Transverse colon (tissue), 4 donors: ENCODE results near the gene KCTD1. TPM values are rescaled to one million over a fixed set of nuclear protein-coding genes. Genes with fewer than 3 reads are reported as not detected.

ENCODE experiments used
- DNase-seq: peaks from one replicate; pipeline ENCODE4 v3.0.0-alpha.2; 2019
- H3K27ac ChIP-seq, 4 donors: fragments of 200-600 bp; sonication (generic); 2 replicates each; pipeline ENCODE4 v1.5.1; 2016 to 2018; ENCODE audit warnings: inconsistent platforms in 4 of 4
- H3K27me3 ChIP-seq: fragments of 200-600 bp; sonication (generic); 2 replicates; pipeline ENCODE4 v1.5.1; 2017; ENCODE audit warnings: inconsistent platforms
- H3K36me3 ChIP-seq, 4 donors: fragments of 200-600 bp; sonication (generic); 2 replicates each; pipeline ENCODE4 v1.5.1; 2017 to 2019; ENCODE audit warnings: inconsistent platforms in 4 of 4
- H3K4me1 ChIP-seq, 4 donors: fragments of 200-600 bp; sonication (generic); 2 replicates each; pipeline ENCODE4 v1.5.1; 2017 to 2020; ENCODE audit warnings: inconsistent platforms in 4 of 4
- H3K4me3 ChIP-seq, 4 donors: fragments of 200-600 bp; sonication (generic); 1 replicate in 1 of 4; 2 replicates in 3 of 4; pipeline versions ENCODE4 v1.5.1 to v1.6.1; 2017 to 2019; ENCODE audit warnings: inconsistent platforms in 4 of 4
- H3K9me3 ChIP-seq, 2 donors: fragments of 200-600 bp; sonication (generic); 2 replicates each; pipeline ENCODE4 v1.5.1; 2017 to 2019; ENCODE audit warnings: inconsistent platforms in 2 of 2
- EP300 ChIP-seq: sonication (generic); formaldehyde crosslinking; IDR thresholded peaks from one replicate; pipeline ENCODE4 v1.6.1; 2017; ENCODE audit warnings: antibody characterized with exemption, low read depth
- POLR2A ChIP-seq: fragments of 450-650 bp; IDR thresholded peaks from one replicate; pipeline ENCODE4 v1.6.1; 2016; ENCODE audit warnings: antibody characterized with exemption, mild to moderate bottlenecking, moderate library complexity
- POLR2AphosphoS5 ChIP-seq, 3 donors: sonication (generic); formaldehyde crosslinking; IDR thresholded peaks; one replicate each; pipeline ENCODE4 v1.6.1; 2016; ENCODE audit warnings: antibody characterized with exemption in 3 of 3
- WGBS, 2 donors: methylation state at CpG; one replicate each; pipeline ENCODE4 v1.1.5; 2018; ENCODE audit warnings: low coverage in 1 of 2; 5-methylcytosine and 5-hydroxymethylcytosine counted together
- in situ Hi-C, 4 donors: fragments of 200-750 bp; cut with MboI; loops; one replicate each; pipeline versions ENCODE4 v1.15.0 to v1.15.1; 2017; ENCODE audit warnings: low sequenced_read_pairs in 3 of 4, low pct_ligation_motif_present in 1 of 4, low pct_unique_long_range_greater_than_20kb in 1 of 4
- intact Hi-C: fragments of 100-400 bp; cut with DNase I; formaldehyde crosslinking; loops from one replicate; pipeline ENCODE4 v1.15.1; 2023; ENCODE audit warnings: low total_unique reads
- total RNA-seq, 4 donors: library from RNA; depleted of rRNA; stranded (reverse); fragments of >200 nt; gene quantifications; one replicate each; pipeline ENCODE4 v1.1.0, GENCODE V29; 2016
- TF ChIP-seq, protein P1 (sequence below), 5 experiments: fragments of 200-600 bp in 3 of 5; fragments of 450-650 bp in 2 of 5; sonication (generic) in 3 of 5; IDR thresholded peaks; 1 replicate in 2 of 5; 2 replicates in 3 of 5; pipeline ENCODE4 v1.5.1; 2016 to 2017; ENCODE audit warnings: antibody characterized with exemption in 5 of 5, inconsistent platforms in 3 of 5, mild to moderate bottlenecking in 2 of 5, moderate library complexity in 1 of 5

KCTD1 gene
- total RNA-seq, 4 donors from 2014 or later, result 9.0 to 42.3 (median 13.5) TPM

DNA sequence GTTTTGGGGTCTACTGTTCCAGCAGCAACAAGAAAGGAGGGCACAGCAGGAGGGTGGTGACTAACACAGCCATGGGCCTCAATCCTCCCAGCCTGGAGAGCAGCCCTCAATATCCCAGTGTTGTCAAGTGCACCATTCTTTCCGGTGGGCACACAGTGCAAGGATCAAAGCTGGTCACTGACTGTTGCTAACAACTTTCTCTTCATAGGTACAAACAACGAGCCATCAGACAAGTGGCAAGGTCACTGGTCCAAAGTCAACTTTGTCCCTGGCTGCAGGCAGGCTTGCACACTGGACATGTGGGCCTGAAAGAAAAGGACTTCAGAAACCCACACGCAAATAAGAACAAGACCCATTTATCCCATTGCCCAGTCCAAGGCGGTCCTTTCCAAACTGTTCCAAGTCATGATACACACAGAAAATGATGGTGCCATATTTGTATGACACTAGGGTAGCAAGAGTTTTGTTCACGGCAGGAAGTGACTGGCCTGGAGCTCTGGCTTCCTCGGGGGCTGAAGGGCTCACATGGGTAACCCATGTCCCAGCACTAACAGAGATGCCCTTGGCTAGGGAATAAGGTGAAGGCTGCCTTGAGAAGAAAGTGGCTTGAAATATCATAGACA, 57.0 kb downstream of the KCTD1 start:
- in situ Hi-C loops, result no loop called here
- H3K4me3 ChIP-seq, result no peak overlapping the region
- WGBS, 2 donors, result 80 to 96% methylated on average over 4 to 6 of the region's 6 CpGs
- no peaks in the 10 kb centered on the region for H3K4me1 ChIP-seq
- H3K36me3 ChIP-seq, result no peaks in the 10 kb centered on the region
- no peaks in the 10 kb centered on the region for H3K27me3 ChIP-seq
- no peaks in the 10 kb centered on the region for H3K9me3 ChIP-seq
- intact Hi-C loops, result no loop called here
- no peak for DNase-seq
- H3K27ac ChIP-seq, result no peak overlapping the region
- TF ChIP-seq POLR2AphosphoS5 (IDR thresholded peaks at IDR 0.05) (no peak), POLR2A (no peak), EP300 (no peak)
- TF ChIP-seq, protein P1, sequence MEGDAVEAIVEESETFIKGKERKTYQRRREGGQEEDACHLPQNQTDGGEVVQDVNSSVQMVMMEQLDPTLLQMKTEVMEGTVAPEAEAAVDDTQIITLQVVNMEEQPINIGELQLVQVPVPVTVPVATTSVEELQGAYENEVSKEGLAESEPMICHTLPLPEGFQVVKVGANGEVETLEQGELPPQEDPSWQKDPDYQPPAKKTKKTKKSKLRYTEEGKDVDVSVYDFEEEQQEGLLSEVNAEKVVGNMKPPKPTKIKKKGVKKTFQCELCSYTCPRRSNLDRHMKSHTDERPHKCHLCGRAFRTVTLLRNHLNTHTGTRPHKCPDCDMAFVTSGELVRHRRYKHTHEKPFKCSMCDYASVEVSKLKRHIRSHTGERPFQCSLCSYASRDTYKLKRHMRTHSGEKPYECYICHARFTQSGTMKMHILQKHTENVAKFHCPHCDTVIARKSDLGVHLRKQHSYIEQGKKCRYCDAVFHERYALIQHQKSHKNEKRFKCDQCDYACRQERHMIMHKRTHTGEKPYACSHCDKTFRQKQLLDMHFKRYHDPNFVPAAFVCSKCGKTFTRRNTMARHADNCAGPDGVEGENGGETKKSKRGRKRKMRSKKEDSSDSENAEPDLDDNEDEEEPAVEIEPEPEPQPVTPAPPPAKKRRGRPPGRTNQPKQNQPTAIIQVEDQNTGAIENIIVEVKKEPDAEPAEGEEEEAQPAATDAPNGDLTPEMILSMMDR (IDR thresholded peaks at IDR 0.05), result no peak

DNA sequence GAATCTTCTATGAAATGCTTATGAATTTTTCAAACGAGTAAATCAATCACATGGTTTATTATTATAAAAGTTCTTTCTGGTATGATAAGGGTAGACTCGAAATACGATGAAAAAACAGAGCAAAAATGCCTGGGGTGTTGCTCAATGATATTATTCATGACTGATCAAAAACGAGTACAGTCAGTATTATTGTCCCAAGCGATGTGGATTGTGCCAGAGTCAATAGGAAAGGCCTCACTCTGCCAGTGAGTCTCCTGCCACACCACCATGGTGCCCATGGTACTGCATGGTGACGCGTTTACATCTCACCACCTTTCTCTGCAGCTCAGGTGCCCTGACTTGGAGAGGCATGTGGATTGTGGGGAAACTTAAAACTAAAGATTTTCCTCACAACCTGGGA, 58.5 kb downstream of the KCTD1 start:
- Histone ChIP-seq H3K27ac (no peak overlapping the region), H3K9me3 (no peaks in the 10 kb centered on the region), H3K4me3 (no peak overlapping the region), H3K4me1 (no peaks in the 10 kb centered on the region), H3K27me3 (no peaks in the 10 kb centered on the region), H3K36me3 (no peaks in the 10 kb centered on the region)
- DNase-seq, result no peak
- WGBS, 2 donors, result 77 to 85% methylated on average over 5 to 7 of the region's 7 CpGs
- in situ Hi-C loops, result no loop called here
- intact Hi-C loops, result no loop called here
- TF ChIP-seq POLR2AphosphoS5 (IDR thresholded peaks at IDR 0.05), result no peak
- no peak for TF ChIP-seq EP300
- no peak for TF ChIP-seq POLR2A

DNA sequence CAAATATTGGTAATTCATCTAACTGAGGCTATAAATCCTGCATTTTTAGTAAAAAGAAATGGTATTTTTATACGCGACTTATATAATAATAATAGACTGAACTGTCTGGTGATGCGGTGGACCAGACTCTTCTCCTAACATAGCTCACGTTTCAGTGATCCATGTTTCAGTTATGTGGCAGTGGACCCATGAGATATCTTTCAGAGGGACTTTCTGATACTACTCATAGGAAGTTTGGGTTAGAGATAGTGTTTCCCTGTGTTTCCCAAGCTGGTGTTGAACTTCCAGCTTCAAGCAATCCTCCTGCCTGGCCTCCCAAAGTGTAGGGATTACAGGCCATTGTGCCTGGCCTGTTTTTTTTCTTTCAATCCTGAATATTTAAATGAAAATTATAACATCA, 59.2 kb downstream of the KCTD1 start:
- no peaks in the 10 kb centered on the region for H3K9me3 ChIP-seq
- intact Hi-C loops, result no loop called here
- WGBS, 2 donors, result 95 to 96% methylated on average over 4 of the region's 4 CpGs
- no peaks in the 10 kb centered on the region for H3K36me3 ChIP-seq
- TF ChIP-seq EP300 (no peak), POLR2AphosphoS5 (IDR thresholded peaks at IDR 0.05) (no peak), POLR2A (no peak)
- TF ChIP-seq, protein P1 (IDR thresholded peaks at IDR 0.05), result no peak
- in situ Hi-C loops, result no loop called here
- no peak overlapping the region for H3K27ac ChIP-seq
- H3K4me3 ChIP-seq, result no peak overlapping the region
- H3K4me1 ChIP-seq, result no peaks in the 10 kb centered on the region
- H3K27me3 ChIP-seq, result no peaks in the 10 kb centered on the region
- no peak for DNase-seq

DNA sequence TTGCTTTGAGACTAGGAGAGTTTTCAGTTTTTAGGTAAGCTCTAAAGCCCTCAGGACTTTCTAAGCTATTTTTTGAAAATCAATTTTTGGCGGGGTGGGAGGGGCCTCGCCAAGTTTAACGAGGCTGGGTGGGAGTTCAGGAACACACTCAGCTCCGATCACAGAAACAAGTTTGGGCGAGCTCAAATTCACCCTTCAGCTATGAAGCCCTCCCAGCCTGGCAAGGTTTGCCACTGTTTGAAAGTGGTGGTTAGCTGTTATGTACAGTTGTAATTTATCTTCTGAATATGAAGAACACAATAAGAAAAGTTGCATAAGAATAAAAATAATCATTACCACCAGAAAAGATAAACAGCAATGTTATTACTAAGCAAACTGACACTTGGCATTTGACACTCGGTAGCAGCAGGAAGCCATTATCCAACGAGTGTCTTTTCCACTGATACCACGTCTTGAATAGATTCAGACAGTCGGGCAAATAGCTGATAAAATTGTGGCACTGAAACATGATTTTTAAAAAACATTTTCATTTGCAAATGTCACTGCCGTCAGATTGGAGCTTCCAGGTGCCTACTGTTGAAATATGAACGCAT, 59.8 kb downstream of the KCTD1 start:
- no peaks in the 10 kb centered on the region for H3K9me3 ChIP-seq
- no peaks in the 10 kb centered on the region for H3K27me3 ChIP-seq
- no peak overlapping the region for H3K4me3 ChIP-seq
- no peaks in the 10 kb centered on the region for H3K4me1 ChIP-seq
- TF ChIP-seq POLR2AphosphoS5 (IDR thresholded peaks at IDR 0.05), result no peak
- TF ChIP-seq POLR2A, result no peak
- TF ChIP-seq EP300, result no peak
- TF ChIP-seq, protein P1 (IDR thresholded peaks at IDR 0.05), result no peak
- no peak for DNase-seq
- H3K36me3 ChIP-seq, result no peaks in the 10 kb centered on the region
- 78 to 87% methylated on average over 6 to 11 of the region's 11 CpGs for WGBS, 2 donors
- H3K27ac ChIP-seq, result no peak overlapping the region
- intact Hi-C loops (no loop called here), in situ Hi-C loops (no loop called here)
